AG08396 (cell line): ENCODE data around the gene THRA.
"Not testable (repeated sequence)": the region's sequence is repeated elsewhere in the genome, so short reads cannot be mapped to it uniquely, and the experiment has no call there.

Experiments
- DNase-seq: peaks from one replicate; pipeline ENCODE4 v3.0.0; 2012; ENCODE audit warnings: low spot score, mixed read lengths

The THRA gene

DNA sequence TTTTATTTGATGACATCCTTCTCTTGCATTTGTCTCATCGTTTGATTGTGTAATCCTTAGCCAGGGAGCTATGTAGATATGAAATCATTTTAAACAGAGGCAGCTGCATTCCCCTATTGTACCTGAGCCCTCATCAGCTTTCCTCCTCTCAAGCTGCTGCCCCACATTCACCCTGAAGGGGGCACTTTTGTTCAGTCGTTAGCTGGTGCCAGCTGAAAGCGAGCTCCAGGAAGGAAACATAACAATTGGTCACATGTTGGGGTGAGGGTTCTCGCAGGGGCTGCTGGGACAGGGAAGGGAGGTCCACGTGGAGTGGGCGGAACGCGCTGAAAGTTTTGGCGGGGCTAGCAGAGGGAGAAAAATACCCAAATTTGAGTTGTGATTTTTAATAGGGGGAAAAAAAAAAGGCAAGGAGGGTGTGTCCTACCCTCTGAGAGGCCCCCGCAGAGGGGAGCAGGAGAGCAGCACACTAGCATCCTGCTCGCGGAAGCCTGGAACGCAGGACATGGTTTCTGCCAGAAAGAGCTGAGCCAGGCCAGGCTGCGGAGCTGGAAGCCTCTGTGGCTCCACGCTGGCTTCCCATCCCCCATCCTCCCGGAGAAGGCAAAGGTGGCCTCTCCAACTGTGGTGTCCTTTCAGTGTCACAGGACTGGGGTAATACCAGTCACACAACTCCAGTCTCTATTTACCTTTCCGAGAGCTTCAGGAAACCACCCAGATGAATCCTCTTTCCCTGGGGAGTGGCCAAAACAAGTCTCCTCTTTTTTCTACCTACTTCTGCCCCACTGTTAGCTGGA, 50.5 kb downstream of the THRA start:
- DNase-seq: peak; percentile 91

DNA sequence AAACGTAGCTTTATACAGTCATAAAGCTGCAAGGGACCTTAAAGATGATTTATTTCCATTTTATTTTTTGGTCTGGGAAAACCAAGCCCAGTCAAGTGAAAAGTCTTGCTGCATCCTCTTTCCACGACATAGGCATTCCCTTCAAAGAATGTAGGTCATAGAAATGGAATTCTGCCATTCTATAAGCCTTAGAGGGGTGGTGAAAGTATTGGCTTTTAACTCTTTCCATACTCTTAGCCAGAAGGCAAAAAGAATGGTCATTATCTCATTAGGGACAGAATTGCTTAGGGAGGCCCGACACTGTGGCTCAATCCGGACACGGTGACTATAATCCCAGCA, 51.1 kb downstream of the THRA start:
- DNase-seq: no peak

DNA sequence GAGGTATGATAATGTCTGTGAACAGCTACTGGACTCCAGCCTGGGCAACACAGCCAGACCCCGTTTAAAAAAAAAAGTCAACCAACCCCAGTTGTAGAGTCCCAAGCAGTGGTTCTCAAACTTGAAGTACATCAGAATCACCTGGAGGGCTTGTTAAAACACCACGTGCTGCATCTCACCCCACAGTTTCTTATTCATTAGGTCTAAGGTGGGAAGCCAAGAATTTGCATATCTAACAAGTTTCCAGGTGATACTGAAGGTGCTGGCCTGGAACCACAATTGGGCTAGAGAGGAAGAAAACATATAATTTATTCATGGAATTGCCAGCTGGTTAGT, 52.3 kb downstream of the THRA start:
- no peak for DNase-seq

DNA sequence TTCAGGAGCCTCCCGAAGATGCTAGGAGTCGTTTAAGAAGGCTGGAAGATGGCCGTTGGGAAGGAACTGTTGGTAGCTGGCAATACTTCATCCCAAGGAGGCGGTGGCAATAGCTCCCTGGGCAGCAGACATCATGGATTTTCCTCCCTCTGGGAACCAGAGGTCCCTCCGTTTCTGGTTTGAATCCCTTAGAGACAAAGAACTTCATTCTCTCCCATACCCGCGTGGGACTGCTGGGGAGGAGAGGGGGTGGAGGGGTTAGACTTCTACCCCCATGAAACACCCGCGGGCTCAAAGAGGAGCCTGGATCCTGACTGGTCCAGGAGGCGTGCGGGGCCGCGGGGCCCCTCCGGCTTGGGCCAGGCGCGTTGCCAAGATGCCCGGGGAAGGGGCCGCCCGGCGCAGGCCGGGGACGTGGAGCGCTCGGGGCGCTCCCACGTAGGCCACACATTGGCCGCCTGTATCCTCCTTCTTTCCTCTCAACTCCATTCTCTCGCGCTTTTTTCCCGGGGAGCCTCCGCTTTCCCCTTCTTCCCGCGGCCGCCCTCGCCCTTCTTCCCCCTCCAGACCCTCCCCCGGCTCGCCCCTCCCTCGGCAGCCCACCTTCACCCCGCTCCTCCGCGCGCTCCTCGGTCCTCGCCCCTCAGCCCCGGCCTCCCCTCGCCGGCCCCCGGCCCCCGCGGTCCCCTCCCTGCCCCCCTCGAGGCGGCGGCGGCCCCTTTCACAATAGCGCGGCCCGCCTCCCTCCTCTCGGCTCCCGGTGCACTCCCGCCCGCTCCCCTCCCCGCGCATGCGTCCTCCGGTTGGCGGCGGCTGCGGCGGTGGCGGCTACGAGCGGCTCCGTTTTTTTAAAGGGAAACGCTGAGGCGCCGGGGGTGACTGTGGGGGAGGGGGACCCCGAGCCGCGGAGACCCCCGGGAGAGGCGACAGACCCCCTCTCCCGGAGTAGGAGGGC, 58.7 kb downstream of the THRA start, which contains the start of gene MSL1:
MSL1 (plus strand) TSS at position 791 of the 955 bp plus-strand sequence. CDS start 642 bp downstream, outside the sequence.
- DNase-seq: peak; percentile 97

DNA sequence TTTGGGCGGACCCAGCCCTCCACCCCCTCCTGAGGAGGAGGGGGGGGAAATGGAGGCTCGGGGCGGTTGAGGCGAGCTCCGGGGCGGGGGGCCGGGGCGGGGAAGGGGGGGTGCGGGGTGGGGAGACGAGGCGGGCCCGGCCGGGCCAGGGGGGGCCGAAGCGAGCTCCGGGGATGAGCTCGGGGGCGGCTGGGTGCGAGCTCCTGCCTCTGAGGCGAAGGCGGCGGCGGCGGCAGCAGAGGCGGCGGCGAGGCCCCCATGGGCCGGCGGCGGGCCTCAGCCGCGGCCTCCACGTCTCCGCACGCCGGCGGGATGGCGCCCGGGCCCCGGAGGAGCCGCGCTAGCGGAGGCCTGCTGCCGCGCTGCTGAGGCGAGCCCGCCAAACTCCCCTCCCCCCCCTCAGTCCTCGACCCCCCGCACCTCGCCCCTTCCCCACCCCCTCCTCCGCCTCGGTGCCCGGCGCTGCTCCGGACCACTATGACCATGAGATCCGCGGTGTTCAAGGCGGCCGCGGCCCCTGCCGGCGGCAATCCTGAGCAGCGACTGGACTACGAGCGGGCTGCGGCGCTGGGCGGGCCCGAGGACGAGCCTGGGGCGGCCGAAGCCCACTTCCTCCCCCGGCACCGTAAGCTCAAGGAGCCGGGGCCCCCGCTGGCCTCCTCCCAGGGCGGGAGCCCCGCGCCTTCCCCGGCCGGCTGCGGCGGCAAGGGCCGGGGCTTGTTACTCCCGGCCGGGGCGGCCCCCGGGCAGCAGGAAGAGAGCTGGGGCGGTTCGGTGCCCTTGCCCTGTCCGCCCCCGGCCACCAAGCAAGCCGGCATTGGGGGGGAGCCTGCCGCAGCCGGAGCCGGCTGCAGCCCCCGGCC, 59.6 kb downstream of the THRA start:
- peak; percentile 74 for DNase-seq

DNA sequence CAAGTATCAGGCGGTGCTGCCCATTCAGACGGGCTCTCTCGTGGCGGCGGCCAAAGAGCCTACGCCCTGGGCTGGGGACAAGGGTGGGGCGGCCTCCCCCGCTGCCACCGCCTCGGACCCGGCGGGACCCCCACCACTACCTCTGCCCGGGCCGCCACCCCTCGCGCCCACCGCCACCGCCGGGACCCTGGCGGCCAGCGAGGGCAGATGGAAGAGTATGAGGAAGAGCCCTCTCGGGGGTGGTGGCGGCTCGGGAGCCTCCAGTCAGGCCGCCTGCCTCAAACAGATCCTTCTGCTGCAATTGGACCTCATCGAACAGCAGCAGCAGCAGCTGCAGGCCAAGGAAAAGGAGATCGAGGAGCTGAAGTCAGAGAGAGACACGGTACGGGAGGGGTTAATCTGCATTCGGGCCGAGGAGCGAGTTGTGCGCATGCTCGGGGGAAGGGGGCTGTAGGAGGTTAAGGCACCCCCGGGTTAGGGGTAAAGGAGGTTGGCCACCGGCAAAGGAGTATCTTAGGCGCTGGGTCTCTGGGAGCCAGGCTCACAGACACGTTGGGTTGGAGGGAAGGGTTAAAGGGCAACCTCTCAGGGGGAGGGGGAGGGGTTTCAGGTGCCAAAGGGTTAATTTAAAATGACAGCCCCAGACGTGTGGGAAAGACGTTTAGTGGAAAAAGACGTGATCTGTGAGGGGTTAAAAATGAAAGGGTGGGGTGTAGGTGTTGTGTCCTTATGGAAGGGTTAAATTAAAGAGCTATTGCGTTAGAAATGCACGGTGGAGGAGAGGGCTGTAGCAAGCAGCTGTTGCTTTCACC, 60.4 kb downstream of the THRA start:
- DNase-seq: peak; percentile 72

DNA sequence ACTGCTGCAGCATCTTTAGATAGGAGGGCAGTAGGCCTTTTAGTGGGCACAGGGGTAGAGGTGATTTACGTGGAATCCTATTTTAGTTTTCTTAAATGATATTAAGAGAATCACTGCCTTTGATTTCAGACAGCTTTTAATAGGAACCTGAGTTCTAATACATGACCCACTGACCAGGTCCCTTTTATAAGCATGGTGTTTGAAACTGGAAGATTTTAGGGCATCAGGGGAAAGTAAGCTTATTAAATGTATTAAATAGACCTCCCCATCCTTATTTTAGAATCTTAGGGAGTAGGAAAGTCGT, 61.0 kb downstream of the THRA start:
- DNase-seq: no peak

DNA sequence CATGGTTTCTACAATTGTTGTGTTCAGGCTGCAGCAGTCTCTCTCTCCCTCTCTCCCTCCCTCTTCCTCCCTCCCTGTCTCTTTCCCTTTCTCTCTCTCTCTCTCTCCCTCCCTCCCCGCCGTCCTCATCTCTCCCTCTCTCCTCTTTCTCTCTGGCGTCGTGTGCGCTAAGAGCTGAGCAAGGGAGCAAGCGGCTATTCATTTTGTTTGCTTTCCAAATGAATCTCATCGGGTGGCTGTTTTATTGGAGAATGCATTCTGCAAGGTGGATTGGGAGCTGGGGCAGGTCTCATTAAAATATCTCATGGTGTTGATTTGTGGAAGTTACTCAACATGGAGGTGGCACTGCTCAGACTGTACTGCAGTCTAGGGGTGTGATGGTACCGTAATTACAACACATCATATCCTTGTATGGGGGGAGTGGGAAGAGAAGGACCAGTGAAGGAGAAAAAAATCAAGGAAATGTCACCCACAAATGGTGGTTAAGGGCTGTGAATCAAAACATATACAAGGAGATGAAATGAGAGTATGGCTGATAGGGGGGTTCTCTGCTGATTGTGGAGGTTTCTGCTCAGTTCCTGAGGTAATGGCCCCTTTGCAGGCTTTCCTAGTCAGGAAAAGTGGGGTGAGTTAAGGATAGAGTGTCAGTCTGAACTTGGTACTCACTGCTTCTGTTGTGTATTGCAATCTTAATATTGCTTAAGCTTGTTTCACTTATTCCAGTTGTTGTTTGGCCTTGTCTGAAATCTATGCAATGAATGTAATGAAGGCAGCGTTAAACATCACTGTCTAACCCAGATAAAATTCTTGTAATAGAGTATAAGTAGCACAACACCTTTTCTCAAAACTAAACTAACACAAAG, 61.7 kb downstream of the THRA start:
- no peak for DNase-seq

DNA sequence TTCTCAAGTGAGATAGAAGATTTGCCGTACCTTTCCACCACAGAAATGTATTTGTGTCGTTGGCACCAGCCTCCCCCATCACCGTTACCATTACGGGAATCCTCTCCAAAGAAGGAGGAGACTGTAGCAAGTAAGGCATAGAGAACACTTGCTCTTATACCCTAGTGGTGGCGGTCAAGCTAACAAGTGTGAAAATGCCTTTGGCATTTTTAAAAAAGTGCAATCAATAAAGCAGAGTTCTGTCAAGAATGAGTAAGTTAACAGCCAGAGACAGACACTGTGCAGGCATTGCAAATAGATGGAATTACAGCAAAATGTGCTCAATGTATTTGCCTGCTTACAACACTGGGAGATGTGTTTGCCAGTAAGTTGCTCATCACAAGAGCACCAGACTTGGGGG, 66.7 kb downstream of the THRA start:
- no peak for DNase-seq

DNA sequence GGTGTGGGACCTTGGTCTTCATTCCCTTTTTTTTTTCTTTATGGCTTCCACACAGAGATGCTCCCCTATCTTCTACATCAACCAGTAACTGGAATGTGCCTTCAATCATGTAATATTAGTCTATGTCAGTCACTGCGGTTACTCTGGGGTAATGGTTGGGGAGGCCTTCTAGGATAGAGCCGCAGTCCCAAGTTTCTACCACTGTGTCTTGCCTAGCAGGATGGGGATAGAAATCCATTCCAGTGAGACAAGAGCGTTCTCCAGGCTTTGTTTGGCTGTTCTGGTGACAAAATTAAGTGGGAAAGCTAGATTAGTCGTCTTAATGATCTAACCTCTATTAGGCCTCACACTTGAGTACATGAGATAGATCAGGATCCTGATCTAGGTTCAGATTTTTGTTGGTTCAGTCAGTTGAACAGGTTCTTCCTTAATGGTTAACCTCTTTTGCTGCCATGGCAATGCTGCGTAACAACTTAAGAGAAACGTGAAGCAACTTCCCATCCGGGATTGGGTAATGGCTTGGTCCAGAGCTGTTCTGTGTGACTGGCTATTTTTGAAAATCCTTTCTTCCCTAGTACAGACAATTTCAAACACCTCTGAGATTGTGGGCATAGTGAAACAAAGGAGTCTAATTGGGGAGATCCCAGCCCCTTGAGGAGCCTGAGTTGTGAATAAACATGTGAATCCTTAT, 67.7 kb downstream of the THRA start:
- no peak for DNase-seq

DNA sequence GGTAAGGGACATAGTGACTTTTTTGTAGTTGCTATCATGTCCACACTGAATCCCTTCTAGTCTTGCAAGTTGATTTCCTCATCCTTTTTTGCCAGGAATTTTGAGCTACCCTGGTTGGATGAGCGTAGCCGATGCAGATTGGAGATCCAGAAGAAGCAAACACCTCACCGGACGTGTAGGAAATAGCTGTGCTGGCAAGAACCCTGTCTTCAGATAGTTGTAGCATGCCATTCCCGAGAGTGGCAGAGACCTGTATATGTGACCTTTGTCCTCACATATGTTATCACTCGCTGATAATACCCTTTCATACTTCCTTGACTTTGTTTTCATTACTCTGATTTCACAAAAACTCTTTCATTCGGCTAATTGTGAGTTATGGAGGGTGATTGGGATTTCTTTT, 71.4 kb downstream of the THRA start:
- no peak for DNase-seq

DNA sequence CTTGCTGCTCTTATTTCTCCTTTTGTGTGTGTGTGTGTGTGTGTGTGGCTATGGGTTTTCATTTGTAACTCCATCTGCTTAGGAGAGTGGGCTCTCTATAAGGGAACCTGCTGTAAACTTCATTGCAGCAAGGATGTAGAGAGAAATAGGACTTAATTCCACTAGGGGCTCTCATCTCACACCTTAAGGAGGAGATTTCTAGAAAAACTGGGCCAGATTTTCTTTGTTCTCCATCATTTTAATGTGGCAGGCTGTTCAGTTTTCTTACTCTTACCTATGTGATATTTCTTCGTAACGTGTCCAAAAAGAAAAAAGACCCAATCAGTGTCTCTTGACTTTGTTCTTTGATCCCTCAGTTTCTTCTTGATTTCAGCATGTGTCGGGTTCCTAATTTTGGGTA, 73.1 kb downstream of the THRA start:
- DNase-seq: no peak

DNA sequence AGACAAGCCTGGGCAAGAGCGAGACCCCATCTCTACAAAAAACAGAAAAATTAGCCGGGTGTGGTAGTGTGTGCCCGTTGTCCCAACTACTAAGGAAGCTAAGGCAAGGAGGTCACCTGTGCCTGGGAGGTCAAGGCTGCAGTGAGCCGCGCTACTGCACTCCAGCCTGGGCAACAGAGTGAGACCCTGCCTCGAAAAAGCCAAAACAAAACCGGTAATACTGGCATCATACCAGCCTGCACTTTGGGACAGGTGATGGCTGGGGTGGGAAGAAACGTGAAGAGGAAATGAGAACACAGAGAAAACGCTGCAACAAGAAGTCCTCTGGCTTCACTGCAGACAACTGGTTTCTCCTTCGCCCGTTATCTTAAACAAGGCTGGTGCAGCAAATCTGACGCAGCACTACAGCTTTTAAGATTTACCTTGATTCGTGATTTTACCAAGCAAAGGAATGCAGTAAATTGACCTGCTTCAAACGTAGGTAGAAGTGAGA, 76.8 kb downstream of the THRA start:
- no peak for DNase-seq

DNA sequence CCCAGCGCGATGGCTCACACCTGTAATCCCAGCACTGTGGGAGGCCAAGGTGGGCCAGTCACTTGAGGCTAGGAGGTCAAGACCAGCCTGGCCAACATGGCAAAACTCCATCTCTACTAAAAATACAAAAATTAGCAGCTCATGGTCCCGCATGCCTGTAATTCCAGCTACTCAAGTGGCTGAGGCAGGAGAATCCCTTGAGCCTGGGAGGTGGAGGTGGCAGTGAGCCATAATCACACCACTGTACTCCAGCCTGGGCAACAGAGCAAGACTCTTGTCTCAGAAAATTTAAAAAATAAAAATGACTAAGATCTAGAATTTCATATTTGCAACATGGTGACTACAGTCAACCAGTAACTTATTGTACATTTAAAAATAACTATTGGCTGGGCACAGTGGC, 80.4 kb downstream of the THRA start:
- not testable (repeated sequence) for DNase-seq
